ENCODE data around the gene RPS16.

Gene RPS16

DNA sequence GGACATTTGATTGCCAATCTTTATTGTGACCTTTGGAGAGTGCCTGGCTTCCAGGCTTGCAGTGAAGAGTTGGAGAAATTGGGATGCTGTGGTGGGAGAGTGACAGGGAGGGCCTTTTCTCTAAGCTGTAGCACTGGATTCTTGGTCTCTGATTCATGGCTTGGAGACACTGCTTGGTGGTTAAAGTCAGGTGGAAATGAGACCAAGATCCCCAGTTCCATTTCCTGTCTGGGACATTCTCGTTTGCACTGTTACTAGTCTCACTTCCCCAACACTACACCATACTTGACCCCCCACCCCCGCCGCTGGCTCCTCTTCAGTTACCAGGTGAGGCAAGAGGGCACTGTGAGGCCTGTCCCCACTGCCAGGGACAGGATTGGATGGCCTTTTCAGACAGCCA, 12.5 kb upstream of the RPS16 start:
- no peak for FAIRE-seq

DNA sequence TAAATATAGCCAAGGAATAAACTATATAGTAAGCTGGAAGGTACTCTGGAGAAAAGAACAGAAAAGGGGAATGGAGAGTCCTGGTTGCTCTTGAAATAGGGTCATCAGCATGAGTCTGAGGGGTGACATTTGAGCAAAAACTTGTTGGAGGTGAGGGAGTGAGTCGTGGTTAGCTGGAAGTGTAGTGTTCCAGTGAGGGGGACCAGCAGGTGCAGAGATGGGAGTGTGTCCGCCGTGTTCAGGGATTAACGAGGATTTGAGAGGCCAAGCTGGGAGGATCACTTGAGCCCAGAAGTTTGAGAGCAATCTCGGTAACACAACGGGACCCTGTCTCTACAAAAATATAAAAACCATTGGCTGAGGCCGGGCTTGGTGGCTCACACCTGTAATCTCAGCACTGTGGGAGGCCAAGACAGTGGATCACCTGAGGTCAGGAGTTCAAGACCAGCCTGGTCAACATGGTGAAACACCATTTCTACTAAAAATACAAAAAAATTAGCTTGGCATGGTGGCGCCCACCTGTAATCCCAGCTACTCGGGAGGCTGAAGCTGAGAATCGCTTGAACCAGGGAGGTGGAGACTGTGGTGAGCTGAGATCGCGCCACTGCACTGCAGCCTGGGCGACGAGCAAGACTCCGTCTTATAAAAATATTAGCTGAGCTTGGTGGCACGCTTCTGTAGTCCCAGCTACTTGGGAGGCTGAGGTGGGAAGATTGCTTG, 10.8 kb upstream of the RPS16 start:
- no peak for FAIRE-seq

DNA sequence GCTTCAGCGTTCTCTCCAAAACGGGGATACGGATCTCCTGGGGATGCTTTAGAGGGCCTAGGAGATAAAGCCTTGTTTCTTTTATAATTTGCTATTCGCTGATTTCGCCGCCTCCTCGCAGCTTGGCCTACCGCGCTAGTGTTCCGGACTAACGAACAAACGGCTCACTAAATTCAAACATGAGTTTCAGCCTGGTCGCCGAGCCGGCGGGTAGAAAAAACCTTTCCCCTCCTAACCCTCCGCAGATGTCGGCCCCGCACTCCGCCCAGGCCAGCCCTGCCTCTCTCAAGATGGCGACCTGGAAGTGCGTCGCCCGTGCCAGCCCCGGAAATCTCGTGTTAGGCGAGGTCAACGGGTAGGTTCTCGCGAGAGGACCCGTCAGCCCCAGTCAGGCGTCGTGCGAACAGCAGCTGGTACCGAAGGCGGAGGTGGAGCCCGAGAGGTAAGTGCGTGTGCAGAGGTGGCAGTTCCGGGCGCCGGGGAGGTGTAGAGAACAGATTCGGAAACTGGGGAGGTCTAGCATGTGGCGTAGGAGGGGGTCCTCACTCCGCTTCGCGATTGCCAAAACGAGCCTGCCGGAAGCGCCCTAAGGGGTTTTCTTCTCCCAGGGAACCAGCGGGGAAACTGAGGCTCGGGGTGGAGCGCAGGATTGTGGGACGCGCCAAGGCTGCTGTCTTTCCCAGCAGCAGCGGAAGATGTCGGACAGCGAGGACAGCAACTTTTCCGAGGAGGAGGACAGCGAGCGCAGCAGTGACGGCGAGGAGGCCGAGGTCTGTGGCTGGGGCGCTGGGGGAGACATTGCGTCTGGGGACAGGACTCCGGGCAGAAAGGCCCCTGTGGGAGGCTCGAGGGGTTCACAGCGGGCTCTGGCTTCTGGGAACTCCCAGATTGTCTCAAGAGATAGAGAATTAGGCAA, 9.7 kb upstream of the RPS16 start, which contains the start of gene SUPT5H:
SUPT5H (plus strand) TSS at position 387 of the 916 bp plus-strand sequence; CDS start at position 696, 309 bp downstream.
- no peak for FAIRE-seq

DNA sequence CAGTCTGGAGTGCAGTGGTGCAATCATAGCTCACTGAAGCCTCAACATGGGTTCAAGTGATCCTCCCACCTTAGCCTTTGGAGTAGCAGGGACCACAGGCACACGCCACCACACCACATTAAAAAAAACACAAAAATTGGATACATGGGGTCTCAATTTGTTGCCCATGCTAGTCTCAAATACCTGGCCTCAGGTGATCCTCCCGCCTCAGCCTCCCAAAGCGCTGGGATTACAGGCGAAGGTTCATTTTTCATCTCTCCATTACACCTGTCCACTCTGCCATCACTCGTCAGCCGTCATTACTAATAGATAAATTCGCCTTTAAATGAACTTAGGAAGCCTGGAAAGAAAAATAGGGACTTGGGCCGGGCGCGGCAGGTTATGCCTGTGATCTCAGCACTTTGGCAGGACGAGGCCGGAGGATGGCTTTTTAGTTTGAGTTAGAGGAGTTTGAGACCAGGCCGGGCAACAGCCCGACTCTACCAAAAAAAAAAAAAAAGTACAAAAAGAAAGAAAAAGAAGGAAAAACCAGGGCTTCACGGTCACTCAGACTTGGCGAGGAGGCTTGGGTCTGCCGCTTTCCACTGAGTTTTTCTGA, 8.9 kb upstream of the RPS16 start:
- FAIRE-seq, result no peak

DNA sequence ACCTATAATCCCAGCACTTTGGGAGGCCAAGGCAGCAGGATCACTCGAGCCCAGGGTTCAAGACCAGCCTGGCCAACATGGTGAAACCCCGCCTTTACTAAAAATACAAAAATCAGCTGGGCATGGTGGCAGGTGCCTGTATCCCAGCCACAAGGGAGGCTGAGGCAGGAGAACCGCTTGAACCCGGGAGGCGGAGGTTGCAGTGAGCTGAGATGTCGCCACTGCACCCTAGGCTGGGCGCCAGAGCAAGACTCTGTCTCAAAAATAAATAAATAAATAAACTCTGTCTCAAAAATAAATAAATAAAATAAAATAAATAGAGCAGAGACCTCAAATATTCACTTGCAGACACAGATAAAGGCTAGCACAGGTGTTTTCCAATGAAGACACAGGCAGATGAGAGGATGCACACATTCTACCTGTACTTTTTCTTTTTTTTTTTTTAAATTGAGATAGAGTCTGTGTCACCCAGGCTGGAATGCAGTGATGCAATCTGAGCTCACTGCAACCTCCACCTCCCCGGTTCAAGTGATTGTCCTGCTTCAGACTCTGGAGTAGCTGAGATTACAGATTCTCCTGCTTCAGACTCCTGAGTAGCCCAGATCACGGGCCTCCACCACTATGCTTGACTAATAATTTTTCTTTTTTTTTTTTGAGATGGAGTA, 2.7 kb upstream of the RPS16 start:
- FAIRE-seq, result no peak

DNA sequence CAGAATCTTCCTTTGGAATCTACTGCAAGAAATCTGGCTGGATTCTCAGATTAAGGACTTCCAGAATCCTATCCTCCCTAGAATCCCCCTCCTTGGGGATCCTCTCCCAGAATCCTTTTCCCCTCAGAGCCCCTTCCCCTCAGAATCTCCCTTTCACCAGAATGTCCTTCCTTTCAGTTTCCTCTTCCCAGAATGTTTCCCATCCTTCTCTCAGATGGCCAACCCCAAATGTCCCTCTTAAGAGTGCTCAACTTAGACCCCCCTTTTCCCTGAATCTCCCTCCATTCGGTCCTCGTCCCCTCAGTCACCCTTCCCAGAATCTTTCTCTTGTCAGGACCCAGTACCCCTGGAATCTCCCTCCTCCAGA, 584 bp upstream of the RPS16 start:
- no peak for FAIRE-seq

DNA sequence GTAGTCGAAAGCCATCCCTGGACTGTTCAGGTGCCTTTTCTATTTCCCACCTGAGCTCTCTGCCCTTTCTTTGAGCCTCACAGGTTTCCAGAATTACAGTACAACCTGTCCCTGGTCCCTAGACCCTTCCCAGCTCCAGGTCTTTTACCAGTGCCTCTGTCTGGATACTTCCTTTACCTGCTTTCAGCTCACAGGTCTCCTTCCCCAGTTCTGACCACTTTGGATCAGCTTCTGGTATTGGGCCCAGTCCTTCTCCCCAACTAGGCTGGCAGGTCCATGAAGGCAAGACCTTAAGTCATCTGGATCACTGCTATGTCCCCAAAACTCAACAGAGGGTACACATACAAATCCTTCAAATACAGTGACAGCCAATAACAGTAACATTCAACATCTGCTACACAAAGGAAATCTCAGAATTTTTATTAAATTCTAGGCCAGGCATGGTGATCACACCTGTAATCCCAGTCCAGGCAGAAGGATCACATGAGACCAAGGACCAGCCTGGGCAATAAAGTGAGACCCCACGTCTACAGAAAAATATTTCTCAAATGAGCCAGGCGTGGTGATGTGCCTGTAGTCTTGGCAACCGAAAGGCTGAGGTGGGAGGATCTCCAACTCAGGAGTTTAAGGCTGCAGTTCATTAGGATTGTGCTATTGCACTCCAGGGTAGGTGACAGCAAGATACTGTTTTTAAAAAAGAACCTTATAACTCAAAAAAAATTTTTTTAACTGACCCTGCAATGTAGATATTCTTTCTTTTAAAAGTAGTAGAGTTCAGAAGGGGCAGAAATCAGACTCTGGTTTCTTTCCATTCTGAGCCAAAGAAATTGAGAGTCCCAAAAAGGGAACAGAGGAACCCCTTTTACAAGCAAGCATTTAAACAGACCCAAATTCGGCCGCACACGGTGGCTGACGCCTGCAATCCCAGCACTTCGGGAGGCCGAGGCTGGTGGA, 1.3 kb downstream of the RPS16 start:
- FAIRE-seq, result no peak

DNA sequence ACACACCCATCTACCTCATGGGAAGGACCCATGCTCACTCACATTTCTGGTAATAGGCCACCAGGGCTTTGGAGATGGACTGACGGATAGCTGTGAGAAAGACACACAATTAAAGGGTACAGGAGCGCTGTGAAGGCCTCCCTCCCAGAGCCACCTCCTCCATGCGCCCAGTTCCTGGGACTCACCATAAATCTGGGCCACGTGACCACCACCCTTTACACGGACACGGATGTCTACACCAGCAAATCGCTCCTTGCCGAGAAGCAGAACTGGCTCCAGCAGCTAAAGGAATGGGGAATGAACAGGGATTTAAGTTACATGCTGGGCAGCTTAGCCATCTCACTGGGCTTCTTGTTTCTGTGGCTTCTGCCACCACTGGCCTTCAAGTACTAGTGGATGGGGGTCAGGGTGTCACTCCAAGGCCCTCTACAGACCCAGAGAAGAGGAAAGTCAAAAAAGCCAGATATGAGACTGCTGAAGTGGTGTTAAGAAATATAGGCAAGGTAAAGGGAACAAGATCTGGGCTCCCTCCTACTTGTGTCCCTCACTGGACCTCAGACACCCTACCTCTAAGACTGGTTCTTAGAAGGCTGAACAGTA, 2.2 kb downstream of the RPS16 start:
- no peak for FAIRE-seq

DNA sequence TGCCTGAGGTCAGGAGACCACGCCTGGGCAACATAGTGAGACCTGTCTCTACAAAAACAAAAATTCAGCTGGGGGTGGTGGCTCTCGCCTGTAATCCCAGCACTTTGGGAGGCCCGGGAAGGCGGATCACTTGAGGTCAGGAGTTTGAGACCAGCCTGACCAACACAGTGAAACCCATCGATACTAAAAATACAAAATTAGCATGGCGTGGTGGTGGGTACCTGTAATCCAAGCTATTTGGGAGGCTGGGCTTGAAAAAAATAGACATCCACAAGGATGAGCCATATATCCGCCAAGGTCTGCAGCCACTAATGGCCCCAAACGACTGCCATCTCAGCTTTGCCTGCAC, 3.1 kb downstream of the RPS16 start:
- FAIRE-seq, result no peak

DNA sequence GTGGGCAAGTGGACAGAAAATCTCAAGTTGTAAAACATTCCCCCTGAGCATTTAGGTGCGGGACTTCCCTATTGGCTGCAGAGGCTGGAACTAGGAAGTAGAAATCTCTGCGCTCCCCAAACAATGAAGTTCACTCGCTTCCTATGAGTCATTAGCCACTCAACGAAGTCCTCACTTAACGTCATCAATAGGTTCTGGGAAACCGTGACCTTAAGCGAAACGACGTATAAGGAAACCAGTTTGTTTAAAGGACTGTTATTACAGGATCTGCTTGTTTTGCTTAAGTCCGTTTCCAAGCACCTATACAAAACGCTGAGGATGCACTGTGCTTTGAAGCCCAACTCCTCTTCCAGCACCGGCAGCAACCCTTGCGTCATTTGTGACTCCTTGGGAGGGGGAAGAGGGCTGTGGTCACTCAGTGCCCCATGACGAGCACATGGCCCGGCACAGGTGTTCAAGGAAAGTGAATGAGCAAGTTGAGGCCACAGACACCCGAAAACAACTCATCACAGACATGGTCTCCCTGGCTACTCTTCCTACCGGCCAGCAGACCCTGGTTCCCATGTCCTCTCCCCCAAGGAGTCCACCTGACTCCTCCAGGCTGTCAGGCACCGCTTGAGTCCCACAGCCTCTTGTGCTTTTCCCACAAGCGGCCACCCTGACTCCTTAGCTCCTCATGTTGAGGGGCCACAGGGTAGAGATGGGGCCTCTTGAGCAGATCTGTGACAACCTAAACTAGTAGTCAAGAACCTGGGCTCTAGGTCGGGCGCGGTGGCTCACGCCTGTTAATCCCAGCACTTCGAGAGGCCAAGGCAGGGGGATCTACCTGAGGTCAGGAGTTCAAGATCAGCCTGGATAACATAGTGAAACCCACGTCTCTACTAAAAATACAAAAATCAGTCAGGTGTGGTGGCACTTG, 4.8 kb downstream of the RPS16 start:
- FAIRE-seq, result no peak

DNA sequence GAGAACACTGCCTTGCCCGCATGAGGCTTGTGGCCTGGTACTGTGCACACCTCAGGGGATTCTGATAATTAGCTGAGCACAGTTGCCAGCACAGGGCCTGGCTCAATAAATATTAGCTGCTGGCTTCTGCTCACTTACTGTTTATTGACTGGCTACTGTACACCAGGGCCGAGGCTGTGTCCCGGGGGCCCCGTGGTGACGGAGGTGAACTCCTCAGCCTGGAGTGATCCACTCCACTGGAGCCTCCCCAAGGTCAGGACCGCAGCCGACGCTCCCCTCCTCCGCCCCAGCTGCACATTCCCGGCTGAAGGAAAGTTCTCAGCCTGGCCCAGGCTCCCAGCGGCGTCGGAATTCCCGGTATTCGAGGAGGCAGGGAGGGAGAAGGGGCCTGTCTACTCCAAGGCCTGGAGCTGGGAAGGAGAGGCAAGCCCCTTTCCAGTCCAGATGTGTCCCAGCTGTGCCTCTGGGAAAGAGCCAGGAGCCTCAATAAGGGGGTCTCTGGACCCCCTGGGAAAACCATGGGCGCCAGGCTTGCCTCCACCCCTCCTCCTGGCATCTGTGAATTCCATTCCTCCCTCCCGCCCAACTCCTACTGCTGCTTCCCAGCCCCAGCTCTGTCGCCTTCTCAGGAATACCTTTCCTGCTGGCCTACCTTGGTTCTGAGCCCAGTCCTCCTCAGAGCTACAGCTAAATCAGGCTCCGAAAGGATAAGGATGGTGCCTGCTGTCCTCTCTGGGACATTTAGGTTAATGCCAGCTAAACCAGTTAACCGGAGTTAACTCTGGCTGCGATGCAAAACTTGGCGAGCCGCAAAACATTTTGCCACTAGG, 7.3 kb downstream of the RPS16 start:
- peak; percentile 25 for FAIRE-seq

DNA sequence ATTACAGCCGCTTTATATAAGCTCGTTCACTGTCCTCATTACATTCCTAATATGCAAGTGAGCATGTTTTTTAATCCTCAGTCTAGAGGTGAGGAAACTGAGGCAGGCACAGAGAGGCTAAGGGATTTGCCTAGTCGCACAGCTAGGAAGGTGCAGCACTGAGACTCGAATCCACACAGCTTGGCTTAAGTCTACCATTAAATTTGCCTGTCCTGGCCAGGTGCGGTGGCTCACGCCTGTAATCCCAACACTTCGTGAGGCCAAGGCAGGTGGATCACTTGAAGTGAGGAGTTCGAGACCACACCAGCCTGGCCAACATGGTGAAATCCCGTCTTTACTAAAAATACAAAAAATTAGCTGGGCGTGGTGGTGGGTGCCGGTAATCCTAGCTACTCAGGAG, 8.0 kb downstream of the RPS16 start:
- no peak for FAIRE-seq

DNA sequence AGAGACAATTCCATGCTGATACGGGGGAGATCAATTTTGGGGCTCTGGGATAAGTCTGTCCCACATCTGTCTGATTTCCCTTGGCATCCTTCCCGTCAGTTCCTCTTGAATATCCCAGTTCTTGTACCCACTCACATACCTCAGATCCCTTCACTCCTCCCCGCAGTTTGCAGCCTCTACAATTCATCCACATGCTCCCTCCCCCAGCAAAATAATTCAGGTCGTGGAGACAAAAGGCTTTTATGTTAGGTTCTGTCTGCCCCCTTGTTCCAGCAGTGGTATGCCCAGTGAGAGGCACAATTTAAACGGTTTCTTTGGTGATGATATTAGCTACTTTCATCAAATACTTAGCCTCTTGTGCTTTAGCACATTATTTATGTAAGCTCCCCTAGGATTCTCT, 9.6 kb downstream of the RPS16 start:
- no peak for FAIRE-seq

DNA sequence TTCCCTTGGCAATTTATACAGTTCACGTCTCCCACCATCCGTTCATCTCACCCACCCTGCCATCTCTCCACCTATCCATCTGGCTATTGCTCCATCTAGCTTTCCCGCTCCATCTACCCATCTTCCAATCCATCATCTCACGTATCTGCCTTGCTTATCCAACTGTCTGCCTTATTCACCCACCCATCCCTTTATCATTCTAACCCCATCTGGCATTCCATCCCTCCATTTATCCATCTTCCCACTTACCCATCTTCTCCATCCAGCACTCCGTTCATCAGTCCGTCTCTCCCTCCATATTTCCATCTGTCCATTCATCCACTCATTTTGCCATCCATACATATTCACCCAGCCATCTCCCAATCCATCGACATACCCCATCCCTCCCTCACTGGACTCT, 10.0 kb downstream of the RPS16 start:
- FAIRE-seq, result no peak

DNA sequence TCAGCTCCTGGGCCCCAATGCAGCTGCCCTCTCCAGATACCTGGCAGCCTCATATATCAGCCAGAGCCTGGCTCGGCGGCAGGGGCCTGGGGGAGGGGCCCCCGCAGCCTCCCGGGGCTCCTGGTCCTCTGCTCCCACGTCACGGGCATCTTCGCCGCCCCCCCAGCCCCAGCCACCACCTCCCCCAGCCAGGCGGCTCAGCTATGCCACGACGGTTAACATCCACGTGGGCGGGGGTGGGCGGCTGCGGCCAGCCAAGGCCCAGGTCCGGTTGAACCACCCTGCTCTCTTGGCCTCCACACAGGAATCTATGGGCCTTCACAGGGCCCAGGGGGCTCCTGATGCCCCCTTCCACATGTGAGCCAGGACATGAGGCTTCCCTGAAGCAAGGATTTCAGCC, 10.8 kb downstream of the RPS16 start:
- FAIRE-seq, result no peak

DNA sequence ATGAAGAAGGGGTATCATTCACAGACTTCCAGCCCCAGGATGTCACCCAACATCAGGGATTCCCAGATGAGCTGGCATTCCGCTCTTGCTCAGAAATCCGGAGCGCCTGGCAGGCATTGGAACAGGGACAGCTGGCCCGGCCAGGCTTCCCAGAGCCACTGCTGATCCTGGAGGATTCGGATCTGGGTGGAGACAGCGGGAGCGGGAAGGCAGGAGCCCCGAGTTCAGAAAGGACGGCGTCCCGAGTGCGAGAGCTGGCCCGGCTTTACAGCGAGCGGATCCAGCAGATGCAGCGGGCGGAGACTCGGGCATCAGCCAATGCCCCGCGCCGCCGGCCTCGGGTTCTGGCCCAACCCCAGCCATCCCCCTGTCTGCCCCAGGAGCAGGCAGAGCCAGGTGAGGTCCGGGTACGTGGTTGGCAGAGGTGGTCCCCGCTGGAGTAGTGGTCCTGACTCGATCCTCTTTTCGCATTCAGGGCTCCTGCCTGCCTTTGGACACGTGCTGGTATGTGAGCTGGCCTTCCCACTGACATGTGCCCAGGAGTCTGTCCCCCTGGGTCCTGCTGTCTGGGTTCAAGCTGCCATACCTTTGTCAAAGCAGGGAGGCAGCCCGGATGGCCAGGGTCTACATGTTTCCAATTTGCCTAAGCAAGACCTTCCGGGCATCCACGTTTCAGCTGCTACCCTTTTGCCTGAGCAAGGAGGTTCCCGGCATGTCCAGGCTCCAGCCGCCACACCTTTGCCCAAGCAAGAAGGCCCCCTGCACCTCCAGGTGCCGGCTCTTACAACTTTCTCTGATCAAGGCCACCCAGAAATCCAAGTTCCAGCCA, 12.3 kb downstream of the RPS16 start:
- FAIRE-seq, result no peak

DNA sequence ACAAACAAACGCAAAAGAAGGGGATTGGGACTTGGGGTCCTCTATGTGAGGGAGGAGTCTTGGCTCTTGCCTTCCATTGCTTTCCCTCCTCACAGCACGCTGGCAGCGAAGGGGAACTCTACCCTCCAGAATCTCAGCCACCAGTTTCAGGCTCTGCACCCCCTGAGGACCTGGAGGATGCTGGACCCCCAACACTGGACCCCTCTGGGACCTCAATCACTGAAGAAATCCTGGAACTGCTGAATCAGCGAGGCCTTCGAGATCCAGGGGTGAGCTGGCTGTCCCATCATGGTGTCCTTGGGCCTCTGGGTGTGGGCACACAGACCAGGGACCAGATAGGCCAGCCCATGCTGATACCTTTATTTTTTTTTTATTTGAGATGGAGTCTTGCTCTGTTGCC, 13.7 kb downstream of the RPS16 start:
- no peak for FAIRE-seq

DNA sequence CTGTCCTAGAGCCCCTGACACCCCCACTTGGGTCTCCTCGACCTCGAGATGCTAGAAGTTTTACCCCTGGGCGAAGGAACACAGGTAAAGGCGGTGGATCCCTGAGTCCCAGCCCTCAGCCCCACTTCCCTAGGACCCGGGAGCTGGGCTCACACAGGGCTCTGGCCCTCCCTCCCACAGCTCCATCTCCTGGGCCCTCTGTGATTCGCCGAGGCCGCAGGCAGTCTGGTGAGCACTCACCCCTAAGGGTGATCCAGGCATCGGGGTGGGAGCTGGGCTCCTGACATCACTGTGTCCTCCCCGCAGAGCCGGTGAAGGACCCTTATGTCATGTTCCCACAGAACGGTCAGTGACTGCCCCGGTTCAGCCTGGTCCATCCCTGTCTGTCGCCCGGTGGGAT, 15.0 kb downstream of the RPS16 start:
- no peak for FAIRE-seq

DNA sequence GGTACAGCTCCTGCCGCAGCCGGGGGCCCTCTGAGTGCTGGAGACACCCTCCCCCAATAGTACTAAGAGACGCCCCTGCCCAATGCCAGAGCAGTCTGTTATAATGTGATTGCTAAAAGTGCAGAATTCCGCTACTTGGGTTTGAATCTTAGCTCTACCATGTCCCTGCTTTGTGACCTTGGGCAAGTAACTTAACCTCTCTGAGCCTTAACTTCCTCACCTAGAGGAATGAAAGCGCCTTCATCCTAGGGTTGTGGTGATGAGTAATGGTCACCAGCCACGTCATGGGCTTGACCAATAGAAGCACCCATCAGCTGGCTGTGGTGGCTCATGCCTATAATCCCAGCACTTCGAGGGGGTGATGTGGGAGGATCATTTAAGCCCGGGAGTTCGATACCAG, 16.7 kb downstream of the RPS16 start:
- no peak for FAIRE-seq

Measured in A204.1 (cell line).